ENCODE results near the gene ATP2B2. TPM values are rescaled to one million over a fixed set of nuclear protein-coding genes. Genes with fewer than 3 reads are reported as not detected.

Gene ATP2B2
- total RNA-seq, 4 donors from 2014 or later, result 0.29 to 9.5 (median 4.4) TPM

DNA sequence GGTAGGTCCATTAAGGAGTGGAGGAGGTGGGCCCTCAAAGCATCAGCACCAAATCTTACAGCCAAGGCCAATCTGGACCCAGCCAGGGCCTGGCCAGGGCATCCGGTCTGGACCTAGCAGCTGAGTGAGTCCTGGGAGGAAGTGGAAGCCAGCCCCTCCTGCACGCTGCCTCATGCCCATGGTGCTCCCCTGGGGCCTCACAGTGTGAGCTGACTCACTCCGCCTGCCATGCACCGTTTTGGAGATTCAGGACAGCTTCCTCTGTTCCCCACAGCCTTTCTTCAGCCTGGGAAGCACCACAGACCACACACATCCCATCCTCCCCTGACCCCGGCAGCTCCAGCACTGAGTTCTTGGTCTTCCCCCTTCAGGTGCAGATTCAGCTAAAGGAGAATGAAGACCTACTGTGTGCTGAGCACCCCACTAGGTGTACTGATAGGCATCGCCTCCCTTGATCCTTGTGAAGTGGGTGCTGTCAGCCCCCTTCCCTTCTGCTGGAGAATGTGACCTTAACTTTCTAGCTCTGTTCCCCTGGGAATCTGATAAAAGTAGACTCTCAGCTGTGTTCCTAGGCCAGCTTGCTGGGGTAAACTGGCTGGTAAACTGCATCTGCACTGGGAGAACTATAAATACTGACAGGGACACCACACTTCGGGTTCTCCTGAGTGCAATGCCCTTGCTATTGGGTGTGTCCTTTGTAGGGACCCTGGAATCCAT is 147.6 kb downstream of the ATP2B2 start:
- Histone ChIP-seq H3K9me3 (no peaks in the 10 kb centered on the region), H3K27ac (no peak overlapping the region), H3K36me3 (no peaks in the 10 kb centered on the region), H3K4me1 (no peaks in the 10 kb centered on the region), H3K27me3 (no peaks in the 10 kb centered on the region), H3K4me3 (no peak overlapping the region)
- TF ChIP-seq, protein P1, sequence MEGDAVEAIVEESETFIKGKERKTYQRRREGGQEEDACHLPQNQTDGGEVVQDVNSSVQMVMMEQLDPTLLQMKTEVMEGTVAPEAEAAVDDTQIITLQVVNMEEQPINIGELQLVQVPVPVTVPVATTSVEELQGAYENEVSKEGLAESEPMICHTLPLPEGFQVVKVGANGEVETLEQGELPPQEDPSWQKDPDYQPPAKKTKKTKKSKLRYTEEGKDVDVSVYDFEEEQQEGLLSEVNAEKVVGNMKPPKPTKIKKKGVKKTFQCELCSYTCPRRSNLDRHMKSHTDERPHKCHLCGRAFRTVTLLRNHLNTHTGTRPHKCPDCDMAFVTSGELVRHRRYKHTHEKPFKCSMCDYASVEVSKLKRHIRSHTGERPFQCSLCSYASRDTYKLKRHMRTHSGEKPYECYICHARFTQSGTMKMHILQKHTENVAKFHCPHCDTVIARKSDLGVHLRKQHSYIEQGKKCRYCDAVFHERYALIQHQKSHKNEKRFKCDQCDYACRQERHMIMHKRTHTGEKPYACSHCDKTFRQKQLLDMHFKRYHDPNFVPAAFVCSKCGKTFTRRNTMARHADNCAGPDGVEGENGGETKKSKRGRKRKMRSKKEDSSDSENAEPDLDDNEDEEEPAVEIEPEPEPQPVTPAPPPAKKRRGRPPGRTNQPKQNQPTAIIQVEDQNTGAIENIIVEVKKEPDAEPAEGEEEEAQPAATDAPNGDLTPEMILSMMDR (IDR thresholded peaks at IDR 0.05), result no peak
- TF ChIP-seq POLR2A (IDR thresholded peaks at IDR 0.05), result no peak
- intact Hi-C loops (cut with DNase I; ENCODE audit: low total_unique reads), result no loop called here
- DNase-seq, result no peak

DNA sequence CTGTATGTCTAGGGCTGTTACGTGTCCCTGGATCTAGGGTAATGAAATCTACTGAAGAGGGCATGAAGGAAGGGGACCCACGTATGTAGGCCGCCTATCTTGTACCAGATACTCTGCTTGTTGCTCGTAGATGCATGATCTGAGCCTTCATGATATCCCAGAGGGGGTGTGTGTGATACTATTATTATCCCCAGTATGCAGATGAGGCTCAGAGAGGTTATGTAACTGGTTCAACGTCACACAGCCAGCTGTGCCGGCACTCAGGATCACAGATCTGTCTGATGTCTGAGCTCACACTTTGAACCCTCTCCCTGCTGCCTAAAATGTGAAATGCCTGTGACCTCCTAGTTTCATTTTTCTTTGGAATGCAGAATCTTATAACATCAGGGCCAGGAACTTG is 148.3 kb downstream of the ATP2B2 start:
- H3K4me3 ChIP-seq, result no peak overlapping the region
- intact Hi-C loops (cut with DNase I; ENCODE audit: low total_unique reads), result no loop called here

DNA sequence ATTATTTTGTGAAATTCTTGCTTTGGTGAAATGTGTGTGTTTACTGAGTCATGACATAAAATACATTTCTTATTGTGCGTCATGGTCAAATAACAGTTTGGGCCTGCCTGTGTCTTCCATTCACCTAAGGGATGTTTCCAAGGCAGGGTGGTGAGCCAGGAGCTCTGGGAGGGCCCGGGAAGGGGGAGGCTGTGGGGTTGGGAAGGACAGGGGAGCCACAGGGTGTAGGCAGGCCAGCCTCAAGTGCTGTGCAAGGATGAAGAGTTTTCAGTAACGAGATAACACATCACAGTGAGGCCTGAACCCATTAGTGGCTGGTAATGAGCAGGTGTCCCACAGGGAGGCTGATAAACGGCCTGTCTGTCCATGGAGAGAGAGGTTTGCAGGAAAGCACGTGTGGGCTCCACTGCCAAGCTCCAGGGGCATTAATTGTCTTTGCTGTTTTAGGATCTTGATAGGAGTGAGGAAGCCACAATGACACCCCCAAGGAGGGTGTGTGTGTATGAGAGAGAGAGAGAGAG is 148.9 kb downstream of the ATP2B2 start:
- no peaks in the 10 kb centered on the region for H3K9me3 ChIP-seq
- no peak overlapping the region for H3K27ac ChIP-seq
- intact Hi-C loops (cut with DNase I; ENCODE audit: low total_unique reads), result no loop called here
- no peaks in the 10 kb centered on the region for H3K36me3 ChIP-seq
- no peak overlapping the region for H3K4me3 ChIP-seq
- no peaks in the 10 kb centered on the region for H3K27me3 ChIP-seq
- H3K4me1 ChIP-seq, result no peaks in the 10 kb centered on the region
- no peak for DNase-seq
- no peak for TF ChIP-seq POLR2A (IDR thresholded peaks at IDR 0.05)
- TF ChIP-seq, protein P1 (IDR thresholded peaks at IDR 0.05), result no peak

More for the DNA sequence above, 148.3 kb downstream of the ATP2B2 start:
- Histone ChIP-seq H3K36me3 (no peaks in the 10 kb centered on the region), H3K9me3 (no peaks in the 10 kb centered on the region), H3K4me1 (no peaks in the 10 kb centered on the region), H3K27me3 (no peaks in the 10 kb centered on the region), H3K27ac (no peak overlapping the region)
- no peak for DNase-seq
- TF ChIP-seq POLR2A (IDR thresholded peaks at IDR 0.05), result no peak
- TF ChIP-seq, protein P1 (IDR thresholded peaks at IDR 0.05), result no peak

DNA sequence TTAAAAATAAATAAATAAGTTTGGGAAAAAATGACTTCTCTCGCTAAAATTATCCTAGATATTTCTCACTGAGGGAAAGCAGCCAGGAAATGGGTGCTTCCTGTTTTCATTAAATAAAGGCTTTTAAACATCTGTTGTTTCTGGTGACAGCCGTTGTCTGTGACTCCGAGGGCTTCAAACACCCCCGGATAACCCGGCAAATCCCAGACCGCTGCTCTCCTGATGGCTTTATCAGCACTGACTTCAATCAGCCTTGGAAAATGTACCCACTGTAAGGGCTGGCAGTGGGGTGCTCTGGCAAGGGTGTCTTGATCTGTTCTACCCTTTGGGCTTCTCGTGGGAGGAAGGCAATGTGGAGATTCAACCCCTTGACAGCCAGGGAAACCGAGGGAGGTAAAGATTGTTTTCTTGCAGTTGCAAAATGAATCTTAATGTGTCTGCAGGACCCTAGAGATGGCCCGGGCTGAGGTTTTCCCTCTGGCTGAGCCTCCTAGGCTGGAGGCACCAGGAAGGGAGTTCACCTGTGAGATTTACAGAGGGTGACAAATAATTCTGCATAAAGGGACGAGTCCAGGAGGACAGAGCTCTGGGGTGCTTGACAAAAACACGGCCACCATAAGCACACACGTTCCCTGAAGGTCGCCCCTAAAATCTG is 150.9 kb downstream of the ATP2B2 start:
- DNase-seq, result no peak
- H3K27me3 ChIP-seq, result no peaks in the 10 kb centered on the region
- no peaks in the 10 kb centered on the region for H3K9me3 ChIP-seq
- H3K27ac ChIP-seq, result no peak overlapping the region
- intact Hi-C loops (cut with DNase I; ENCODE audit: low total_unique reads), result no loop called here
- no peak for TF ChIP-seq POLR2A (IDR thresholded peaks at IDR 0.05)
- TF ChIP-seq, protein P1 (IDR thresholded peaks at IDR 0.05), result no peak
- H3K4me1 ChIP-seq, result no peaks in the 10 kb centered on the region
- H3K36me3 ChIP-seq, result no peaks in the 10 kb centered on the region
- no peak overlapping the region for H3K4me3 ChIP-seq

All from uterus (tissue), 4 donors.